ENCODE data around the gene C3orf18.

- TF ChIP-seq GATA3 (IDR thresholded peaks at IDR 0.05; ENCODE audit: low read depth, low read length): no peak
- no peak for TF ChIP-seq GATA2 (IDR thresholded peaks at IDR 0.05; ENCODE audit: low read depth, low read length)
Measured at GRCh38 chr3:50605901-50606326, 38.4 kb upstream of the C3orf18 start.
